Measurements from ENCODE around the gene SRSF4.

Gene SRSF4

GRCh38 chr1:29181413-29182225 is at the start of gene SRSF4:
Gene SRSF4 (minus strand): TSS chr1:29181900. CDS start chr1:29181752, 148 bp downstream.
- H4K20me1 ChIP-seq (ENCODE audit: control insufficient read depth, insufficient read depth, low read depth, low read length): peaks cover 28% of the 10 kb centered on the region
- peak; percentile 76 for TF ChIP-seq CTCF (IDR thresholded peaks at IDR 0.05; ENCODE audit: low read depth, low read length, poor library complexity, severe bottlenecking)
- no peak for TF ChIP-seq EZH2phosphoT487 (IDR thresholded peaks at IDR 0.05; ENCODE audit: borderline replicate concordance, low read length)
- H3K4me3 ChIP-seq (ENCODE audit: low read length): peak within 1 kb of the TSS; percentile 94
- H3K79me2 ChIP-seq (ENCODE audit: control insufficient read depth, low read length): peaks cover 53% of the 10 kb centered on the region
- no peaks in the 10 kb centered on the region for H3K27me3 ChIP-seq (ENCODE audit: control insufficient read depth, low read length)
- H3K36me3 ChIP-seq (ENCODE audit: control insufficient read depth, low read length): peaks cover 49% of the 10 kb centered on the region
- H3K4me2 ChIP-seq (ENCODE audit: low read length): peak within 1 kb of the TSS; percentile 91
- peak within 1 kb of the TSS; percentile 85 for H3K27ac ChIP-seq (ENCODE audit: low read depth, low read length)
- H3K4me1 ChIP-seq (ENCODE audit: control insufficient read depth, low read length): peaks cover 39% of the 10 kb centered on the region
- no peaks in the 10 kb centered on the region for H3F3A ChIP-seq (ENCODE audit: control insufficient read depth, insufficient read depth)
- H3K9me3 ChIP-seq (ENCODE audit: control insufficient read depth, insufficient read depth, low read length): no peaks in the 10 kb centered on the region
- H3K9me2 ChIP-seq (replicated peaks; ENCODE audit: control insufficient read depth, low read length): no peaks in the 10 kb centered on the region

DNA sequence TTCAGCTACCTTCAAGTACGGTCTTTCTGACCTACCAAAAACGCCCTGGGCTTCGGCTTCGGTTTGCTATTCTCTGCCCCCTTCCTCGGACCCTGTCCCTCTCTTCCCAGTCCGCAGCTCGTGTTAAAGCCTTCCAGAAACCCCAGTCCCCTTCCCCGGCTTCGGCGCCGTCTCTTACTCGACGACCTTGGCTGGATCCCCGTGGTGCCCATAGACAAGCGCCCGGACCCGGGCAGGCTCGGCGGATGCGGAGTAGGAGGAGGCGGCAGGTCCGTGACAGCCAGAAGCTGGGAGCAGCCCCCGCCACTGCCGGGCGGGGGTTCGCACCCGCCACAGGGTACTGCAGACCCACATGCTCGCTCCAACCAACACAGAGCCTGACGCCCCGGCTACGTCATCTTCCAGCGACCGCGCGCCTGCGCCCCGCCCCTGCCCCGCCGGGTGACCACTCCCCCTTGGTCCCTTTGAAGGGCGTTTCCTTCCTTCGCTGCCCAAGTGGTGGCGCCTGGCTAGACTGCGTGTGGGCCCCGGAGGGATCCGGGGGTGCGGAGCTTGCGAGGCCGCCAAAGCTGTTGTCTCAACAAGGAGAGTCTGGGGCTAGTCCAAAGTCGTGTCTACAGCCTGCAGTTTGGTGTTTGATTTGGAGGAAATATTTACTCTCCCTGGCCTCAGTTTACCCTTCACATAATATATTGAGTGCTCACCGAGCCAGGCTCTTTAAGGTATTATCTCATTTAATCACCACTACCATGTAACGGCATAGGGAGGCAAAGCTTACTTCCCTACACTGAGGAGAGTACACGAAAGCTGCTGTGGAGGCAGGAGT is 49.1 kb upstream of the SRSF4 start, which contains the start of gene MECR:
Gene MECR (minus strand): TSS at position 382 of the 826 bp plus-strand sequence. CDS start 28 bp downstream, at position 354.
- Histone ChIP-seq H3K27ac (ENCODE audit: low read depth, low read length) (no peak within 1 kb of the TSS), H3K9me3 (ENCODE audit: control insufficient read depth, insufficient read depth, low read length) (no peaks in the 10 kb centered on the region), H3K4me3 (ENCODE audit: low read length) (peak within 1 kb of the TSS; percentile 78), H3F3A (ENCODE audit: control insufficient read depth, insufficient read depth) (peaks cover 4% of the 10 kb centered on the region; the same call in 1 of the 2 replicates), H3K36me3 (ENCODE audit: control insufficient read depth, low read length) (peaks cover 2% of the 10 kb centered on the region; the same call in 1 of the 2 replicates), H3K27me3 (ENCODE audit: control insufficient read depth, low read length) (peaks cover 5% of the 10 kb centered on the region; the same call in 1 of the 2 replicates), H3K79me2 (ENCODE audit: control insufficient read depth, low read length) (peaks cover 29% of the 10 kb centered on the region), H3K4me2 (ENCODE audit: low read length) (peak within 1 kb of the TSS; percentile 94), H3K4me1 (ENCODE audit: control insufficient read depth, low read length) (peaks cover 23% of the 10 kb centered on the region), H3K9me2 (replicated peaks; ENCODE audit: control insufficient read depth, low read length) (no peaks in the 10 kb centered on the region), H4K20me1 (ENCODE audit: control insufficient read depth, insufficient read depth, low read depth, low read length) (no peaks in the 10 kb centered on the region)
- peak; percentile 56 for TF ChIP-seq CTCF (IDR thresholded peaks at IDR 0.05; ENCODE audit: low read depth, low read length, poor library complexity, severe bottlenecking)
- no peak for TF ChIP-seq EZH2phosphoT487 (IDR thresholded peaks at IDR 0.05; ENCODE audit: borderline replicate concordance, low read length)

GRCh38 chr1:29230204-29230552 is 48.5 kb upstream of the SRSF4 start:
- Histone ChIP-seq H3K4me3 (ENCODE audit: low read length) (peak overlapping the region; percentile 78), H3K4me2 (ENCODE audit: low read length) (peak overlapping the region; percentile 94), H3K27ac (ENCODE audit: low read depth, low read length) (no peak overlapping the region), H4K20me1 (ENCODE audit: control insufficient read depth, insufficient read depth, low read depth, low read length) (no peaks in the 10 kb centered on the region), H3F3A (ENCODE audit: control insufficient read depth, insufficient read depth) (peaks cover 4% of the 10 kb centered on the region; the same call in 1 of the 2 replicates), H3K4me1 (ENCODE audit: control insufficient read depth, low read length) (peaks cover 21% of the 10 kb centered on the region), H3K27me3 (ENCODE audit: control insufficient read depth, low read length) (no peaks in the 10 kb centered on the region), H3K36me3 (ENCODE audit: control insufficient read depth, low read length) (peaks cover 2% of the 10 kb centered on the region; the same call in 1 of the 2 replicates), H3K9me3 (ENCODE audit: control insufficient read depth, insufficient read depth, low read length) (no peaks in the 10 kb centered on the region), H3K9me2 (replicated peaks; ENCODE audit: control insufficient read depth, low read length) (no peaks in the 10 kb centered on the region), H3K79me2 (ENCODE audit: control insufficient read depth, low read length) (peaks cover 29% of the 10 kb centered on the region)
- no peak for TF ChIP-seq EZH2phosphoT487 (IDR thresholded peaks at IDR 0.05; ENCODE audit: borderline replicate concordance, low read length)
- TF ChIP-seq CTCF (IDR thresholded peaks at IDR 0.05; ENCODE audit: low read depth, low read length, poor library complexity, severe bottlenecking): no peak
